GM18511 (cell line): Measurements from ENCODE around the gene PRKCG.

Experiments used
- ATAC-seq: cut with Tn5 transposase; IDR thresholded peaks from one replicate; pipeline ENCODE4 v1.9.1; 2021; ENCODE audit warnings: mild to moderate bottlenecking, moderate library complexity; ENCODE audit not compliant: unreplicated experiment

PRKCG gene

GRCh38 chr19:53871454-53871853 lies 10.5 kb upstream of the PRKCG start:
- ATAC-seq, result no peak

GRCh38 chr19:53872762-53873161 lies 9.2 kb upstream of the PRKCG start:
- no peak for ATAC-seq

GRCh38 chr19:53873773-53874605 lies 8.0 kb upstream of the PRKCG start:
- ATAC-seq, result no peak

GRCh38 chr19:53874606-53874990 lies 7.4 kb upstream of the PRKCG start:
- no peak for ATAC-seq

- ATAC-seq, result no peak
These were observed 6.2 kb upstream of the PRKCG start for GRCh38 chr19:53875602-53876325.

- no peak for ATAC-seq
These were observed 5.3 kb upstream of the PRKCG start for GRCh38 chr19:53876651-53877224.

- no peak for ATAC-seq
These were observed 4.6 kb upstream of the PRKCG start for GRCh38 chr19:53877361-53877766.

- no peak for ATAC-seq
These were observed 3.2 kb upstream of the PRKCG start for GRCh38 chr19:53878776-53879139.

- ATAC-seq, result peak; percentile 94
These were observed 2.6 kb upstream of the PRKCG start for GRCh38 chr19:53879140-53880081.

- no peak for ATAC-seq
These were observed 1.1 kb upstream of the PRKCG start for GRCh38 chr19:53880711-53881481.

- no peak for ATAC-seq
These were observed 524 bp downstream of the PRKCG start for GRCh38 chr19:53882391-53883050.

- ATAC-seq, result no peak
These were observed 1.2 kb downstream of the PRKCG start for GRCh38 chr19:53883231-53883661.

GRCh38 chr19:53883741-53884140 lies 1.7 kb downstream of the PRKCG start:
- no peak for ATAC-seq

GRCh38 chr19:53884256-53884655 lies 2.3 kb downstream of the PRKCG start:
- ATAC-seq, result no peak

- no peak for ATAC-seq
These were observed 3.0 kb downstream of the PRKCG start for GRCh38 chr19:53885036-53885435.

- no peak for ATAC-seq
These were observed 10.4 kb downstream of the PRKCG start for GRCh38 chr19:53892301-53892980.

- ATAC-seq, result no peak
These were observed 11.0 kb downstream of the PRKCG start for GRCh38 chr19:53892981-53893325.

GRCh38 chr19:53894707-53895106 lies 12.7 kb downstream of the PRKCG start:
- no peak for ATAC-seq

- ATAC-seq, result no peak
These were observed 14.7 kb downstream of the PRKCG start for GRCh38 chr19:53896682-53897081.
